ENCODE results near the gene CYB5R2.

Gene CYB5R2

GRCh38 chr11:7630002-7630401 lies 43.3 kb downstream of the CYB5R2 start:
- H3K4me1 ChIP-seq (ENCODE audit: control insufficient read depth in 2 of 2, insufficient read depth in 1 of 2, low read depth in 1 of 2, low read length in 2 of 2) = no peaks in the 10 kb centered on the region
- no peak overlapping the region for H3K4me2 ChIP-seq (ENCODE audit: insufficient read depth, low read length, poor library complexity, severe bottlenecking)
- H3K9me3 ChIP-seq (replicated peaks in 1 of 2; ENCODE audit: control insufficient read depth in 2 of 2, insufficient read depth in 1 of 2, low read depth in 1 of 2, low read length in 2 of 2) = no peaks in the 10 kb centered on the region
- H4K8ac ChIP-seq (ENCODE audit: low read depth, low read length) = no peak overlapping the region
- DNase-seq (ENCODE audit: low spot score) = no peak
- no peak overlapping the region for H2BK12ac ChIP-seq (ENCODE audit: low read length)
- no peak overlapping the region for H3K14ac ChIP-seq (ENCODE audit: low read length)
- no peak overlapping the region for H4K91ac ChIP-seq (ENCODE audit: low read depth, low read length, poor library complexity)
- WGBS, 2 donors (ENCODE audit: extremely low coverage in 2 of 2, insufficient read length in 2 of 2, insufficient replicate concordance in 1 of 2) = no CpG with 5 or more reads among the region's 2 CpGs
- no peak overlapping the region for H3K18ac ChIP-seq (ENCODE audit: low read length)
- no peak overlapping the region for H3K27ac ChIP-seq (replicated peaks; ENCODE audit: low read length)
- H2BK5ac ChIP-seq (ENCODE audit: low read length) = no peak overlapping the region
- no peak overlapping the region for H3K4me3 ChIP-seq (ENCODE audit: low read length in 2 of 2)
- no peak overlapping the region for H2AFZ ChIP-seq (ENCODE audit: low read length)
- H3K36me3 ChIP-seq (replicated peaks in 1 of 2; ENCODE audit: control insufficient read depth in 2 of 2, insufficient read depth in 2 of 2, low read length in 2 of 2) = no peaks in the 10 kb centered on the region
- H3K4ac ChIP-seq (ENCODE audit: low read length) = no peak overlapping the region
- no peak overlapping the region for H3K23ac ChIP-seq (ENCODE audit: low read depth, low read length, poor library complexity)
- no peaks in the 10 kb centered on the region for H3K27me3 ChIP-seq (ENCODE audit: control insufficient read depth in 3 of 3, insufficient read depth in 3 of 3, low read depth in 1 of 3, low read length in 3 of 3)
- no peak overlapping the region for H2BK120ac ChIP-seq (ENCODE audit: low read depth, low read length)
- no peak overlapping the region for H3K9ac ChIP-seq (ENCODE audit: low read depth, low read length, poor library complexity)
- no peaks in the 10 kb centered on the region for H3K79me1 ChIP-seq (ENCODE audit: low read depth, low read length)
- H2BK15ac ChIP-seq (ENCODE audit: low read length) = no peak overlapping the region
- H2AK5ac ChIP-seq (ENCODE audit: low read depth, low read length) = no peak overlapping the region

- H3K4me1 ChIP-seq (ENCODE audit: control insufficient read depth in 2 of 2, insufficient read depth in 1 of 2, low read depth in 1 of 2, low read length in 2 of 2) = no peaks in the 10 kb centered on the region
- no peak overlapping the region for H2AK5ac ChIP-seq (ENCODE audit: low read depth, low read length)
- H3K14ac ChIP-seq (ENCODE audit: low read length) = no peak overlapping the region
- WGBS, 2 donors (ENCODE audit: extremely low coverage in 2 of 2, insufficient read length in 2 of 2, insufficient replicate concordance in 1 of 2) = no CpG with 5 or more reads among the region's 3 CpGs
- no peak overlapping the region for H3K23ac ChIP-seq (ENCODE audit: low read depth, low read length, poor library complexity)
- H3K27ac ChIP-seq (replicated peaks; ENCODE audit: low read length) = no peak overlapping the region
- no peak overlapping the region for H2BK5ac ChIP-seq (ENCODE audit: low read length)
- H3K79me1 ChIP-seq (ENCODE audit: low read depth, low read length) = no peaks in the 10 kb centered on the region
- H2AFZ ChIP-seq (ENCODE audit: low read length) = no peak overlapping the region
- no peak overlapping the region for H2BK120ac ChIP-seq (ENCODE audit: low read depth, low read length)
- DNase-seq (ENCODE audit: low spot score) = no peak
- H3K18ac ChIP-seq (ENCODE audit: low read length) = no peak overlapping the region
- H3K4me3 ChIP-seq (ENCODE audit: low read length in 2 of 2) = no peak overlapping the region
- H4K8ac ChIP-seq (ENCODE audit: low read depth, low read length) = no peak overlapping the region
- H2BK15ac ChIP-seq (ENCODE audit: low read length) = no peak overlapping the region
- H3K36me3 ChIP-seq (replicated peaks in 1 of 2; ENCODE audit: control insufficient read depth in 2 of 2, insufficient read depth in 2 of 2, low read length in 2 of 2) = no peaks in the 10 kb centered on the region
- H4K91ac ChIP-seq (ENCODE audit: low read depth, low read length, poor library complexity) = no peak overlapping the region
- H3K27me3 ChIP-seq (ENCODE audit: control insufficient read depth in 3 of 3, insufficient read depth in 3 of 3, low read depth in 1 of 3, low read length in 3 of 3) = no peaks in the 10 kb centered on the region
- H2BK12ac ChIP-seq (ENCODE audit: low read length) = no peak overlapping the region
- no peak overlapping the region for H3K9ac ChIP-seq (ENCODE audit: low read depth, low read length, poor library complexity)
- no peaks in the 10 kb centered on the region for H3K9me3 ChIP-seq (replicated peaks in 1 of 2; ENCODE audit: control insufficient read depth in 2 of 2, insufficient read depth in 1 of 2, low read depth in 1 of 2, low read length in 2 of 2)
- H3K4me2 ChIP-seq (ENCODE audit: insufficient read depth, low read length, poor library complexity, severe bottlenecking) = no peak overlapping the region
- H3K4ac ChIP-seq (ENCODE audit: low read length) = no peak overlapping the region
Observed at GRCh38 chr11:7628660-7629059, 44.6 kb downstream of the CYB5R2 start.

- Histone ChIP-seq H3K23ac (ENCODE audit: low read depth, low read length, poor library complexity) (no peak overlapping the region), H3K18ac (ENCODE audit: low read length) (no peak overlapping the region), H3K27ac (replicated peaks; ENCODE audit: low read length) (no peak overlapping the region), H3K4ac (ENCODE audit: low read length) (no peak overlapping the region), H2BK12ac (ENCODE audit: low read length) (no peak overlapping the region), H3K36me3 (replicated peaks in 1 of 2; ENCODE audit: control insufficient read depth in 2 of 2, insufficient read depth in 2 of 2, low read length in 2 of 2) (no peaks in the 10 kb centered on the region), H3K4me1 (ENCODE audit: control insufficient read depth in 2 of 2, insufficient read depth in 1 of 2, low read depth in 1 of 2, low read length in 2 of 2) (no peaks in the 10 kb centered on the region), H3K27me3 (ENCODE audit: control insufficient read depth in 3 of 3, insufficient read depth in 3 of 3, low read depth in 1 of 3, low read length in 3 of 3) (no peaks in the 10 kb centered on the region), H4K91ac (ENCODE audit: low read depth, low read length, poor library complexity) (no peak overlapping the region), H3K9ac (ENCODE audit: low read depth, low read length, poor library complexity) (no peak overlapping the region), H4K8ac (ENCODE audit: low read depth, low read length) (no peak overlapping the region), H3K79me1 (ENCODE audit: low read depth, low read length) (no peaks in the 10 kb centered on the region), H2AK5ac (ENCODE audit: low read depth, low read length) (no peak overlapping the region), H2BK5ac (ENCODE audit: low read length) (no peak overlapping the region), H3K14ac (ENCODE audit: low read length) (no peak overlapping the region), H3K4me2 (ENCODE audit: insufficient read depth, low read length, poor library complexity, severe bottlenecking) (no peak overlapping the region), H3K4me3 (ENCODE audit: low read length in 2 of 2) (no peak overlapping the region), H3K9me3 (replicated peaks in 1 of 2; ENCODE audit: control insufficient read depth in 2 of 2, insufficient read depth in 1 of 2, low read depth in 1 of 2, low read length in 2 of 2) (no peaks in the 10 kb centered on the region), H2AFZ (ENCODE audit: low read length) (no peak overlapping the region), H2BK120ac (ENCODE audit: low read depth, low read length) (no peak overlapping the region), H2BK15ac (ENCODE audit: low read length) (no peak overlapping the region)
- no CpG with 5 or more reads among the region's 2 CpGs for WGBS, 2 donors (ENCODE audit: extremely low coverage in 2 of 2, insufficient read length in 2 of 2, insufficient replicate concordance in 1 of 2)
- DNase-seq (ENCODE audit: low spot score) = no peak
Observed at GRCh38 chr11:7622721-7623120, 50.6 kb downstream of the CYB5R2 start.

GRCh38 chr11:7621554-7621953 lies 51.7 kb downstream of the CYB5R2 start:
- Histone ChIP-seq H3K9ac (ENCODE audit: low read depth, low read length, poor library complexity) (no peak overlapping the region), H3K27ac (replicated peaks; ENCODE audit: low read length) (no peak overlapping the region), H2AK5ac (ENCODE audit: low read depth, low read length) (no peak overlapping the region), H4K91ac (ENCODE audit: low read depth, low read length, poor library complexity) (no peak overlapping the region), H3K4ac (ENCODE audit: low read length) (no peak overlapping the region), H3K79me1 (ENCODE audit: low read depth, low read length) (no peaks in the 10 kb centered on the region), H4K8ac (ENCODE audit: low read depth, low read length) (no peak overlapping the region), H3K14ac (ENCODE audit: low read length) (no peak overlapping the region), H3K4me3 (ENCODE audit: low read length in 2 of 2) (no peak overlapping the region), H3K9me3 (replicated peaks in 1 of 2; ENCODE audit: control insufficient read depth in 2 of 2, insufficient read depth in 1 of 2, low read depth in 1 of 2, low read length in 2 of 2) (no peaks in the 10 kb centered on the region), H2AFZ (ENCODE audit: low read length) (no peak overlapping the region), H2BK5ac (ENCODE audit: low read length) (no peak overlapping the region), H3K4me2 (ENCODE audit: insufficient read depth, low read length, poor library complexity, severe bottlenecking) (no peak overlapping the region), H2BK120ac (ENCODE audit: low read depth, low read length) (no peak overlapping the region), H3K23ac (ENCODE audit: low read depth, low read length, poor library complexity) (no peak overlapping the region), H3K36me3 (replicated peaks in 1 of 2; ENCODE audit: control insufficient read depth in 2 of 2, insufficient read depth in 2 of 2, low read length in 2 of 2) (no peaks in the 10 kb centered on the region), H2BK15ac (ENCODE audit: low read length) (no peak overlapping the region), H3K18ac (ENCODE audit: low read length) (no peak overlapping the region), H2BK12ac (ENCODE audit: low read length) (no peak overlapping the region), H3K27me3 (ENCODE audit: control insufficient read depth in 3 of 3, insufficient read depth in 3 of 3, low read depth in 1 of 3, low read length in 3 of 3) (no peaks in the 10 kb centered on the region), H3K4me1 (ENCODE audit: control insufficient read depth in 2 of 2, insufficient read depth in 1 of 2, low read depth in 1 of 2, low read length in 2 of 2) (no peaks in the 10 kb centered on the region)
- DNase-seq (ENCODE audit: low spot score) = no peak
- no CpG with 5 or more reads among the region's 1 CpG for WGBS, 2 donors (ENCODE audit: extremely low coverage in 2 of 2, insufficient read length in 2 of 2, insufficient replicate concordance in 1 of 2)
